OCI-LY7 (cell line): ENCODE measurements around the gene RIPK1.

Source experiments
- EZH2phosphoT487 ChIP-seq: fragments of 200-600 bp; sonication (generic); IDR thresholded peaks from 2 replicates; pipeline ENCODE4 v1.6.1; 2018; ENCODE audit warnings: low read depth, borderline replicate concordance, mild to moderate bottlenecking, mixed run types, antibody characterized with exemption, low read length, moderate library complexity, mixed read lengths
- TF ChIP-seq, protein P1 (sequence below): fragments of 200-600 bp; sonication (generic); conservative IDR thresholded peaks from 2 replicates; pipeline ENCODE4 v1.5.1; 2014; ENCODE audit warnings: mild to moderate bottlenecking, antibody characterized with exemption, low read length, moderate library complexity, mixed read lengths

- TF ChIP-seq, protein P1, sequence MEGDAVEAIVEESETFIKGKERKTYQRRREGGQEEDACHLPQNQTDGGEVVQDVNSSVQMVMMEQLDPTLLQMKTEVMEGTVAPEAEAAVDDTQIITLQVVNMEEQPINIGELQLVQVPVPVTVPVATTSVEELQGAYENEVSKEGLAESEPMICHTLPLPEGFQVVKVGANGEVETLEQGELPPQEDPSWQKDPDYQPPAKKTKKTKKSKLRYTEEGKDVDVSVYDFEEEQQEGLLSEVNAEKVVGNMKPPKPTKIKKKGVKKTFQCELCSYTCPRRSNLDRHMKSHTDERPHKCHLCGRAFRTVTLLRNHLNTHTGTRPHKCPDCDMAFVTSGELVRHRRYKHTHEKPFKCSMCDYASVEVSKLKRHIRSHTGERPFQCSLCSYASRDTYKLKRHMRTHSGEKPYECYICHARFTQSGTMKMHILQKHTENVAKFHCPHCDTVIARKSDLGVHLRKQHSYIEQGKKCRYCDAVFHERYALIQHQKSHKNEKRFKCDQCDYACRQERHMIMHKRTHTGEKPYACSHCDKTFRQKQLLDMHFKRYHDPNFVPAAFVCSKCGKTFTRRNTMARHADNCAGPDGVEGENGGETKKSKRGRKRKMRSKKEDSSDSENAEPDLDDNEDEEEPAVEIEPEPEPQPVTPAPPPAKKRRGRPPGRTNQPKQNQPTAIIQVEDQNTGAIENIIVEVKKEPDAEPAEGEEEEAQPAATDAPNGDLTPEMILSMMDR, result no peak
- no peak for TF ChIP-seq EZH2phosphoT487
These were observed 26.5 kb downstream of the RIPK1 start for GRCh38 chr6:3094815-3095214.
